Muscle of arm (tissue), 14 donors: ENCODE data around the gene FKRP. TPM values are rescaled to one million over a fixed set of nuclear protein-coding genes. Genes with fewer than 3 reads are reported as not detected.
"Not testable (repeated sequence)": the region's sequence is repeated elsewhere in the genome, so short reads cannot be mapped to it uniquely, and the experiment has no call there.

ENCODE experiments used
- DNase-seq: peaks from one replicate; pipeline ENCODE4 v3.0.0-alpha.2; 2013
- long read RNA-seq, 11 donors: transcript quantifications; one replicate each; lab custom pipeline, GENCODE V29; 2026
- polyA plus RNA-seq, 12 donors: library from polyadenylated mRNA; unstranded; fragments of 120-200 nt; gene quantifications; one replicate each; pipeline ENCODE4 v1.2.1, GENCODE V29; 2013; ENCODE audit not compliant: insufficient read length in 12 of 12

FKRP gene
- polyA plus RNA-seq: 10 to 100 TPM in 11 of 12 donors, not detected in 1; 13.7 to 46.3 (median 18.3) TPM
- long read RNA-seq, donor 1, partial matches to known transcripts: 43 of 68 reads
- long read RNA-seq, donor 1, other reads (novel, unspliced or antisense): 18 of 68 reads
- long read RNA-seq, donor 2, partial matches to known transcripts: 0 of 3 reads
- long read RNA-seq, donor 2, other reads (novel, unspliced or antisense): 0 of 3 reads
- long read RNA-seq, donor 3, partial matches to known transcripts: 0 of 1 reads
- long read RNA-seq, donor 3, other reads (novel, unspliced or antisense): 0 of 1 reads
- long read RNA-seq, donor 4, partial matches to known transcripts: 0 of 1 reads
- long read RNA-seq, donor 4, other reads (novel, unspliced or antisense): 0 of 1 reads
- long read RNA-seq, donor 5, partial matches to known transcripts: 0 of 7 reads
- long read RNA-seq, donor 5, other reads (novel, unspliced or antisense): 0 of 7 reads
- long read RNA-seq, donor 6, partial matches to known transcripts: 0 of 4 reads
- long read RNA-seq, donor 6, other reads (novel, unspliced or antisense): 0 of 4 reads
- long read RNA-seq, donor 7, partial matches to known transcripts: 0 of 2 reads
- long read RNA-seq, donor 7, other reads (novel, unspliced or antisense): 0 of 2 reads
- long read RNA-seq, donor 8, partial matches to known transcripts: 6 of 25 reads
- long read RNA-seq, donor 8, other reads (novel, unspliced or antisense): 13 of 25 reads
- long read RNA-seq, donor 9, partial matches to known transcripts: 0 of 8 reads
- long read RNA-seq, donor 9, other reads (novel, unspliced or antisense): 0 of 8 reads
- long read RNA-seq, donor 10, partial matches to known transcripts: 0 of 11 reads
- long read RNA-seq, donor 10, other reads (novel, unspliced or antisense): 8 of 11 reads
- long read RNA-seq, donor 11, partial matches to known transcripts: 0 of 3 reads
- long read RNA-seq, donor 11, other reads (novel, unspliced or antisense): 0 of 3 reads

GRCh38 chr19:46745521-46746280 is at the start of gene FKRP:
TSS of gene FKRP (plus strand) at chr19:46746057. CDS start at chr19:46755451, 9,394 bp downstream.
- DNase-seq: no peak

GRCh38 chr19:46696866-46697203 is 49.0 kb upstream of the FKRP start:
- no peak for DNase-seq

- peak; percentile 59 for DNase-seq
Observed at GRCh38 chr19:46697204-46697960, 48.5 kb upstream of the FKRP start.

GRCh38 chr19:46698395-46699321 is 47.2 kb upstream of the FKRP start:
- no peak for DNase-seq

GRCh38 chr19:46700704-46701103 is 45.2 kb upstream of the FKRP start:
- no peak for DNase-seq

GRCh38 chr19:46704379-46705076 is 41.3 kb upstream of the FKRP start:
- no peak for DNase-seq

GRCh38 chr19:46710687-46711086 is 35.2 kb upstream of the FKRP start:
- DNase-seq: no peak

GRCh38 chr19:46712768-46713338 is 33.0 kb upstream of the FKRP start:
- DNase-seq: not testable (repeated sequence)

GRCh38 chr19:46713781-46714443 is 31.9 kb upstream of the FKRP start:
- DNase-seq: peak; percentile 91

GRCh38 chr19:46714444-46715106 is 31.3 kb upstream of the FKRP start:
- DNase-seq: no peak

- no peak for DNase-seq
Observed at GRCh38 chr19:46715620-46715974, 30.3 kb upstream of the FKRP start.

- no peak for DNase-seq
Observed at GRCh38 chr19:46715975-46716671, 29.7 kb upstream of the FKRP start.

- no peak for DNase-seq
Observed at GRCh38 chr19:46716672-46717033, 29.2 kb upstream of the FKRP start.

- DNase-seq: peak; percentile 93
Observed at GRCh38 chr19:46717034-46717715, 28.7 kb upstream of the FKRP start, which contains the start of gene PRKD2. TSS of gene PRKD2 (minus strand) at chr19:46717114. CDS start at chr19:46716370, 744 bp downstream.

GRCh38 chr19:46717716-46718143 is 28.1 kb upstream of the FKRP start:
- DNase-seq: no peak

GRCh38 chr19:46718157-46718933 is 27.5 kb upstream of the FKRP start:
- DNase-seq: no peak
